ENCODE data around the gene LAMB3.

The LAMB3 gene

GRCh38 chr1:209661071-209661470 lies 8.8 kb upstream of the LAMB3 start:
- DNase-seq (ENCODE audit: low read depth) = no peak

DNA sequence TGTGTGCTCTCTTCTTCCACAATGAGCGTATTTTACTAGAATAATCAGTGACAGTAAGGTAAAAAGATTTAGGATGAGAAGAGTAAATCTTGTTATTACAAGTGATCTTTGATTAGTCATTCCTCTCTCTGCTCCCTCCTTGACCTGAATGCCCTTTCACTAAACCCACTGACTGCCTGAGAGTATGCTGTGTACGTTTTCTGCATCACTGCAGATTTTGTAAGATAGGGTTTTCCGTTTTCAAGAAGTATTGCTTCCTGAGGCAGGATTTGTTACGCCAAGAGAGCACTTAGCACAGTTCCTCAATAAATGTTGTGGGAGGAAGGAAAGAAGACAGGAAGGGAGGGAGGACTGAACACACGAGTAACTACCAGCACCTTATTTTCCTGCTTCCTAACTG lies 7.7 kb upstream of the LAMB3 start:
- no peak for DNase-seq (ENCODE audit: low read depth)

GRCh38 chr1:209657918-209658317 lies 5.7 kb upstream of the LAMB3 start:
- DNase-seq (ENCODE audit: low read depth) = no peak

DNA sequence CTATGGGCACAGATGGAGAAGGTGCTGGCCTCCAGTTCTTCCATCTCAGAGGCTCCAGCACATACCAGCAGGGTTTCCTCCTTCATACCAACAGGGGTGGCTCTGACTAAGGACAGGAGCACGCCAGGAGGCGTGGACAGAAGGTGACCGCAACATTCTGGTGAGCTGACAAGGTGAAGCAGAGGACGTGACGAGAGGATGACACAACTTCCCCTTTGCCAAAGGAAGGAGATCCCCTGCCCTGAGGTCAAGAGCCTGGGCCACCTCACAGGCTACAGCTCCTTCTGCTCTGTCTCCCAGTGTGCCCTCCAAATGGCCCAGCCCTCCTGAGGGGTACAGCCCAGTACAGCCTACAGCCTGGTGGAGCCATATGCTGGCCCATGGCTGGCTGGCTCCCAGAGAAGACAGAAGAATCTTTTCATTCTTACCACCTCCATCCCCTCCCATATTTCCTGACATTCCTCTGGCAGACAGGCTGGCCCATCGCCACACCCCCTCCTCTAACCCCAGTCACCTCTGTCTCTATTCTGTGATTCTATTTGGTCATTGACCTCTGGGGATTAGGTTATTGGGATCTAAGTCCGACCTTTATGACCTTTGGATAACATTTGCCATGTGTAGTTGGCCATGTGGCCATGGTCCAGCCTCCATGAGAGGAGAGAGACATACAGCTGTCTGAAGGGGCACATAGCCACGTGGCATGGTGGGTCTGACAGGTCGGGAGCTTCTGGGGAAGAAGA lies 5.1 kb upstream of the LAMB3 start:
- no peak for DNase-seq (ENCODE audit: low read depth)

- no peak for DNase-seq (ENCODE audit: low read depth)
Observed at GRCh38 chr1:209655411-209656231, 3.4 kb upstream of the LAMB3 start.

- DNase-seq (ENCODE audit: low read depth) = no peak
Observed at GRCh38 chr1:209653915-209654351, 1.7 kb upstream of the LAMB3 start.

DNA sequence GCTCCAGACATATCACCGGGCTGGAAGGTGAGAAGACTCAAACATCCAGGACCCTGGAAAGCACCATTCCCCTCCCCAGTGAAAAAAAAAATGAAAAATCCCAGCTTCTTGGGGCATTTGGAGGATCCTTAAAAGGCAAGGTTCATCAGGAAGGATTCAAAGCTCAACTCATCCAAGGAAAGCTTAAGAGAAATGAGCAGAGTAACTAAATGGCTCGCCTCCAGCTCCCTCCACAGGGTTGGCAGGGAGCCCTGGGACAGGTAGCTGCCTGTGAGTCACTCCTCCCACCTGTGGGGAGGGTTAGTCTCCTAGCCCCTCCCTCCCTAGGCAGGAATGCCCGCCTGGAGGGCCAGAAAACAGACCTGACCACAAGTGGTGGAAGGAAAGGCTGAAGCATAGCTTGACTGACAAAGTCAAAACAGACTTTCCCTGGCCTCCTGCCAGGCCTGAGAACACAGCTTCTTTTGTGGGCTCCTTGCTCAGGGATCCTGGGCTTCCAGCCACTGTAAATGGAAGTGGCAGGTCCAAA lies 712 bp upstream of the LAMB3 start:
- peak; percentile 17 for DNase-seq (ENCODE audit: low read depth)

DNA sequence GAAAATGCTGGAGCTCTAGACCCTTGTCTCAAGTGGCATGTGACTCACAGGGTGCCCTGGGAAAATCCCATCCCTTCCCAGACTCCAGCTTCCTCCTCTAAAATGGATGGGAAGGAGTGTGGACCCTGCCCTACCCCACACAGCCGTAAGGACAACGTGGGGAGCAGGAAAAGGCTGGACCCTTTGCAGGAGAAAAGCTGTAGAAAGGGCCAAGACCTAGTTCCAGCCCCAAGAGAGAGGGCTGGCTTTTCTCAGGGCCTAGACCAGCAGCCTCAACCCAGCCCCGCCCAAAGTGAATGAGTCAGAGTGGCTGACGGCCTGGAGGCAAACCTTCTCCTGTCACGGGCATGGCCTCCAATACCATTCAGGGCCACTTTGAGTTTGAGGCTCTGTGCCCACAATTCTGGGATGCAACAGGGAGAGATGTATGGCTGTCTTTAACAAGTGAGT lies 1.1 kb downstream of the LAMB3 start:
- DNase-seq (ENCODE audit: low read depth) = peak; percentile 49

DNA sequence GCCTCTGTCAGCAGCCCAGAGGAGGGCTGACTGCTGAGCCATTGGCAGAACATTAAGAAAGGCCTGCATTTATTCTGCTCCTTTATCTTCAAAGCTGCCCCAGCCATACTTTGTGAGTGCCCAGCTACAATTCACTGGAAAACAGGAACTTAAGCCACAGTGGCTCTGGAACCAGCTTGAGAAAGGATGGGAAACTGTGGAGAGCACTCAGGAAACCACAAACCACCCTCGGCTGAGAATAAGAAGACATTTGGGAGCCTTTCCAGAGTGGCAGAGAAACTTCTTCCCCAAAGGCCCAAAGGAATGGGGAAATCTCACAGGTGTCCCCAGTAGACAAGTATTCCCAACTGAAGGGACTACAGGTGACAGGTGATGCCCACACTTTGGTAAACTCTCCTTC lies 1.8 kb downstream of the LAMB3 start:
- DNase-seq (ENCODE audit: low read depth) = no peak

DNA sequence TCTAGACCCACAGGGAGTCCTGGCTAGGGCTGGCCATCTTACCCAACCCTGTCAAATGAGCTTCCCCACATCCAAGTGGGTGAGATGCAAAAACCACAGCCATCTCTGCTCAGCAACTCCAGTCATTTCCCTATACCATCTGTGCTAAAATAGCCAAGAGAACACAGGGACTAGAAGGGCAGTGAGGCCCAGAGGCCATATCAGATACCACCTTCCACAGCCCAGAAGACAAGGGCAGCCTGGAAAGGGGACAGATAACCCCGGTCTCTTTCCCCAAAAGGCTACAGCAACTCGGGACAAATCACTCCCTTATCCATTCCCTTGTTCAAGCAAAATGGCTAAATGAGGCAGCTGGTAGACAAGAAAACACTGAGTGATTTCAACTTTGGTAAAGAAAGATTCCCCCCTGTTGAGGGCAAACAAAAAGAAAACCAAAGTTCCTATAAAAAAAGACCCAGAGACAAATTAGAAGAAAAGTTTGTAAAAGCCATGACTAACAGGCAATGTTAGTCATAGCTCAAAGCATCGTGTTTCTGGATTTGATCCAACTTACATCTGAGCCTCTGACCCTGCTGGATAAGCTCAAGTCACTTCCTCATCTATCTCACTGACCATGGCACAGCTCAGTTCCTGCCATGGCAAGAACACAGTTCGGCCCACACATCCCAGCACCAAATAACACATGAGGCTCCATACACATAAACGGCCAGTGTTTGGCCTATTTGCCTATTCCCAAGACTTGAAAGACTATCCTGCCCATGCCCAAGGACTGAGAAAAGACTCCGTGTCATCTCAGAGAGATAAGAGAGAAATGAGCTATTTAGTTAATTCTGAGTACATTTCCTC lies 3.1 kb downstream of the LAMB3 start:
- no peak for DNase-seq (ENCODE audit: low read depth)

GRCh38 chr1:209648346-209648745 lies 3.9 kb downstream of the LAMB3 start:
- no peak for DNase-seq (ENCODE audit: low read depth)

GRCh38 chr1:209647156-209647555 lies 5.1 kb downstream of the LAMB3 start:
- no peak for DNase-seq (ENCODE audit: low read depth)

GRCh38 chr1:209646558-209646957 lies 5.7 kb downstream of the LAMB3 start:
- DNase-seq (ENCODE audit: low read depth) = no peak

DNA sequence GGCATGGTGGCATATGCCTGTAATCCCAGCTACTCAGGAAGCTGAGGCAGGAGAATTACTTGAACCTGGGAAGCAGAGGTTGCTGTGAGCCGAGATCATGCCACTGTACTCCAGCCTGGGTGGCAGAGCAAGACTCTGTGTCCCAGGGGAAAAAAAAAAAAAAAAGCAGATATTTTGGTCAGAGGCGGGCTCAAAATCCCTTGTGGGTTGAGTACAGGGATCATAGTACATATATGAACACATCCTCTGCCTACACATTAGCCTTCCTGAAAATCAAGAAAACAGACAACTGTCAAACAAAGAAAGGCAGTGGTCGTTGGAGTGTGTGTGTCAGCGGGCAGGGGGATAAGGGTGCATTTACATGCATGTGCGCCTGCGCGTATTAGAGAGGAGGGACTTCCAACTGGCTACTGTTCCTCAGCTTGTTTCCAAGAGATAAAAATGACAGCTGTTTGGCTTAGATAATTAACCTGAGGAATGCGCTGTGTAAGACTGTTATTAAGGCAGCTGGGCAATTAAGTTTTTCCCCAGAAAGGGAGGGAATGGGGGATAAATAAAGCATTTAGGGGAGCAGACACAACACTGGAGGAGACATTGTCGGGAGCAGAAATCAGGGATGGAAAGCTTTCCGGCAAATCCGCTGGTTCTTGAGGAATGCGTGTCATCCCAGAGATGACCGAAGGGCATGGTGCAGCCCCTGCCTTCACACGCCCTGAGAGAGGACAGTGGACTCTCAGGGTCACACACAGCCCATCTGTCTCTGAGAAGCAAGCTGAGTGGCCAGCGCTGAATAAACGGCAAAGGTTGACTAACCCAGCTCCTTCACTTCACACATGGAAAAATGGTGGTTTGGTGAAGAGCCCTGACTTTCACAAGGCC lies 6.4 kb downstream of the LAMB3 start:
- no peak for DNase-seq (ENCODE audit: low read depth)

DNA sequence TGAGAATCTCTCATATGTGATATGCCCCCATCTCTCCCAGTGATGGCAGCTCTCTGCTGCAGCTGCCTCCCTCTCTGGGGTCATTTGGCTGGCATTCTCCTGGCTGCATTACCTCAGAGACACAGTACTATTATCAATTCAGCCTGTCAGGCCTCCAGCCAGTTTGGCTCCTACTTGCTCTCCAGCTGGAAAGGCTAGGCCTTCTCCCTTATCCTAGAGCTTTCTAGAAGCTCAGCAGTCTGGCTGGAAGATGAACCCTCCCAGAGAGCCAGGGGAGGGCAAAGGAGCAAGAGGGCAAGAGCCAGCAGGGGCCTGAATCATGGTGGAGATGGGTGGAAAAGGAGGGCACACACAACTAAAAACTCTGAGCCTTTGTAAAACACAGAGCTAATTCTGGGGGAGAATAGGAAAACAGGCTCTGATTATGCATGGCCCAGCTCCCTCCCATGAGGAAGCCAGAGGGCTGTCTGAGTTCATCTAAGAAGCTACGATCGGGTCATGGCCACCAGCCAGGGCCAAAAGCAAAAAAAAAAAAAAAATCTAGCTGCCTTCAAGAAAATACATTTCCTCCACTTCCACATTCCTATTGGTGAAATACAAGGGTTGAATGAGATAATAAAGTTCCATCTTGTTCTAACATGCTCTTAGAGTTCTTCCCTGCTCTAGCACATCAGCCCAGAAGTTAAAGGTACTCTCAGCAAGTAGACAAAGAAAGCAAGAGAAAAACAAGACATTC lies 8.8 kb downstream of the LAMB3 start:
- DNase-seq (ENCODE audit: low read depth) = no peak

DNA sequence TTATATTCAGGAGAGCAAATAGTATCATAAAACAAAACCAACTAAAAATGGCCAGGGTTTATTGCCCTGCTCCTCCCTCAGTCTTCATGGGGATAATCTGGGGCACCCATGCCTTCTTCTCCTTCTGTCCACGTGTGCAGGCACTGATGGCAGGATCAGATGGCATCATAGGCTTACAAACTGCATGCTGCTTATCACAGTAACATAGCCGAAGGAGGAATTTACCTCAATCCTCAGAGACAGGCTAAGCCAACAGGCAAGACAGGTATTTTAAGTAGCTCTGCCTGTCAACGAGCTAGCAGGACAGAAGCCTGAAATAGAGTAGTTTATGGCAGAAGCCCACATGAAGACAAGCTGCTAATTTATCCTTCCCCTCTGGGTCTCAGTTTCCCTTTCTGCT lies 9.4 kb downstream of the LAMB3 start:
- DNase-seq (ENCODE audit: low read depth) = no peak

GRCh38 chr1:209641832-209642172 lies 10.4 kb downstream of the LAMB3 start:
- DNase-seq (ENCODE audit: low read depth) = no peak

DNA sequence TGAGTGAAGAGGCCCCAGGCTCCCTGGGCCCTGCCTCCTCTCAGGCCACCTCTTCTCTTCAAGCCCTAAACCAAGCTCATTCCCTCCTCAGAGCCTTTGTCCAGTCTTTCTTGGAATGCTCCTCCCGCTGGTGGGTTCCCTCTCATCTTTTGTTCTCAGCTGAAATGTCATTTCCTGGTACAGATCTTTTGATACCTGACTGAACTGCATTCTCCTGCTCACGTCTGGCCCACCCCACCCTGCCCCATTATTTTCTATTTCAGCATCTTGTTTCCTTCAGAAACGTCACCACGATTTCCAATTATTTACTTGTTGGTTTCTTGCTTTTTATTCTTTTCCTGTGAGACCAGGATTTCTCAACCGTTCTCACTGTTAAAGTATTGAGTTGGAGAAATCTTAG lies 16.4 kb downstream of the LAMB3 start:
- no peak for DNase-seq (ENCODE audit: low read depth)

- DNase-seq (ENCODE audit: low read depth) = no peak
Observed at GRCh38 chr1:209634005-209634737, 18.1 kb downstream of the LAMB3 start.
